Activated CD8-positive, alpha-beta T cell treated with anti-CD3 and anti-CD28 coated beads, Interleukin-2, amount 10 ng/mL, durations not matched to agents 7 days and 5 days (primary cell): Measurements from ENCODE around the gene OR12D1. TPM values are rescaled to one million over a fixed set of nuclear protein-coding genes. Genes with fewer than 3 reads are reported as not detected.

Experiments
- ATAC-seq: fragments of 150-1000 bp; cut with Tn5 transposase; one replicate; pipeline ENCODE4 v1.10.0; 2021; ENCODE audit warnings: moderate library complexity
- CTCF ChIA-PET: fragments of 350-600 bp; sonication (Branson Sonifier 250); formaldehyde crosslinking; loops from one replicate; lab custom pipeline; 2021; ENCODE audit warnings: antibody characterized with exemption; lab: Charles Lee
- POLR2A ChIA-PET: fragments of 350-600 bp; sonication (Branson Sonifier 250); formaldehyde crosslinking; loops from one replicate; lab custom pipeline; 2021; ENCODE audit warnings: antibody characterized with exemption; lab: Charles Lee
- DNase-seq: peaks from one replicate; pipeline ENCODE4 v3.0.0-alpha.2; 2020
- H3K27ac Mint-ChIP-seq: one replicate; pipeline ENCODE4 v1.8.0; 2021; ENCODE audit warnings: mild to moderate bottlenecking, mixed read lengths
- H3K27me3 Mint-ChIP-seq: one replicate; pipeline ENCODE4 v1.8.0; 2021; ENCODE audit warnings: low read depth, mixed read lengths
- H3K36me3 Mint-ChIP-seq: one replicate; pipeline ENCODE4 v1.8.0; 2021; ENCODE audit warnings: low read depth, mixed read lengths
- H3K4me1 Mint-ChIP-seq: one replicate; pipeline ENCODE4 v1.8.0; 2021; ENCODE audit warnings: low read depth, mixed read lengths
- H3K4me3 Mint-ChIP-seq: one replicate; pipeline ENCODE4 v1.8.0; 2021; ENCODE audit warnings: mild to moderate bottlenecking, mixed read lengths
- H3K9me3 Mint-ChIP-seq: one replicate; pipeline ENCODE4 v1.8.0; 2022; ENCODE audit warnings: mixed read lengths; ENCODE audit not compliant: insufficient read depth
- total RNA-seq, 2 experiments: library from RNA; stranded (reverse); gene quantifications; one replicate each; pipeline ENCODE4 v1.2.3, GENCODE V29; 2021

OR12D1 gene
- not detected for total RNA-seq

GRCh38 chr6:29414588-29414987 lies at the start of gene OR12D1:
OR12D1 (plus strand) TSS chr6:29414928.
- Mint-ChIP-seq H3K27ac (no peak within 1 kb of the TSS), H3K36me3 (no peaks in the 10 kb centered on the region), H3K9me3 (peaks cover 5% of the 10 kb centered on the region), H3K4me1 (no peaks in the 10 kb centered on the region), H3K27me3 (peaks cover 32% of the 10 kb centered on the region), H3K4me3 (no peak within 1 kb of the TSS)
- ChIA-PET CTCF (no interaction called here), POLR2A (no interaction called here)
- no peak for ATAC-seq
- no peak for DNase-seq

GRCh38 chr6:29368765-29369164 lies 46.0 kb upstream of the OR12D1 start, which contains the start of gene OR5V1:
OR5V1 (minus strand) TSS chr6:29368865; CDS start chr6:29356195, 12,670 bp downstream.
- POLR2A ChIA-PET, result no interaction called here
- Mint-ChIP-seq H3K27ac (no peak within 1 kb of the TSS), H3K36me3 (no peaks in the 10 kb centered on the region), H3K4me3 (no peak within 1 kb of the TSS), H3K9me3 (no peaks in the 10 kb centered on the region), H3K4me1 (no peaks in the 10 kb centered on the region), H3K27me3 (peaks cover 13% of the 10 kb centered on the region)
- CTCF ChIA-PET, result no interaction called here
- DNase-seq (no peak), ATAC-seq (no peak)

- Mint-ChIP-seq H3K4me1 (no peaks in the 10 kb centered on the region), H3K27me3 (peaks cover 2% of the 10 kb centered on the region), H3K27ac (no peak within 1 kb of the TSS), H3K4me3 (no peak within 1 kb of the TSS), H3K36me3 (no peaks in the 10 kb centered on the region), H3K9me3 (no peaks in the 10 kb centered on the region)
- ChIA-PET POLR2A (interaction anchor here (0.6 kb wide), 1 partner anchor 1369 kb away, joined by 4 read pairs; no protein-coding TSS in a partner anchor), CTCF (interaction anchor here (1.4 to 1.8 kb wide), 2 partner anchors 8 to 275 kb away, joined by 4 to 5 read pairs; no protein-coding TSS in a partner anchor)
- DNase-seq (no peak), ATAC-seq (no peak)
Measured at GRCh38 chr6:29375191-29375590, 39.5 kb upstream of the OR12D1 start, which contains the start of gene OR12D3. OR12D3 (minus strand) TSS chr6:29375291; CDS start chr6:29375287, 4 bp downstream.

- ATAC-seq, result no peak
- Mint-ChIP-seq H3K27ac (no peak overlapping the region), H3K27me3 (peaks cover 3% of the 10 kb centered on the region), H3K4me3 (no peak overlapping the region), H3K9me3 (no peaks in the 10 kb centered on the region), H3K36me3 (no peaks in the 10 kb centered on the region), H3K4me1 (no peaks in the 10 kb centered on the region)
- ChIA-PET CTCF (interaction anchor here (1.8 kb wide), 1 partner anchor 9 kb away, joined by 4 read pairs; no protein-coding TSS in a partner anchor), POLR2A (no interaction called here)
- no peak for DNase-seq
Measured at GRCh38 chr6:29376003-29376402, 38.7 kb upstream of the OR12D1 start.

- no peak overlapping the region for H3K4me3 Mint-ChIP-seq
- peaks cover 7% of the 10 kb centered on the region for H3K27me3 Mint-ChIP-seq
- POLR2A ChIA-PET, result no interaction called here
- H3K9me3 Mint-ChIP-seq, result no peaks in the 10 kb centered on the region
- ATAC-seq, result no peak
- no peak for DNase-seq
- no peaks in the 10 kb centered on the region for H3K4me1 Mint-ChIP-seq
- no peaks in the 10 kb centered on the region for H3K36me3 Mint-ChIP-seq
- H3K27ac Mint-ChIP-seq, result no peak overlapping the region
- CTCF ChIA-PET, result no interaction called here
Measured at GRCh38 chr6:29388533-29388932, 26.2 kb upstream of the OR12D1 start.

GRCh38 chr6:29395331-29395730 lies 19.4 kb upstream of the OR12D1 start, which contains the start of gene OR12D2:
OR12D2 (plus strand) TSS chr6:29395631; CDS start chr6:29396700, 1,069 bp downstream.
- H3K27me3 Mint-ChIP-seq, result peaks cover 18% of the 10 kb centered on the region
- ATAC-seq, result no peak
- no peak within 1 kb of the TSS for H3K27ac Mint-ChIP-seq
- no peak within 1 kb of the TSS for H3K4me3 Mint-ChIP-seq
- H3K4me1 Mint-ChIP-seq, result no peaks in the 10 kb centered on the region
- H3K36me3 Mint-ChIP-seq, result no peaks in the 10 kb centered on the region
- CTCF ChIA-PET, result no interaction called here
- POLR2A ChIA-PET, result no interaction called here
- no peaks in the 10 kb centered on the region for H3K9me3 Mint-ChIP-seq
- no peak for DNase-seq

- Mint-ChIP-seq H3K27me3 (peaks cover 23% of the 10 kb centered on the region), H3K36me3 (no peaks in the 10 kb centered on the region), H3K27ac (no peak overlapping the region), H3K4me1 (no peaks in the 10 kb centered on the region), H3K4me3 (no peak overlapping the region), H3K9me3 (no peaks in the 10 kb centered on the region)
- no peak for ATAC-seq
- no peak for DNase-seq
- POLR2A ChIA-PET, result no interaction called here
- CTCF ChIA-PET, result no interaction called here
Measured at GRCh38 chr6:29399525-29399924, 15.2 kb upstream of the OR12D1 start.

GRCh38 chr6:29403801-29404200 lies 10.9 kb upstream of the OR12D1 start:
- DNase-seq (no peak), ATAC-seq (no peak)

GRCh38 chr6:29419516-29419915 lies 4.8 kb downstream of the OR12D1 start:
- no peak for DNase-seq
- Mint-ChIP-seq H3K27me3 (peaks cover 20% of the 10 kb centered on the region), H3K36me3 (no peaks in the 10 kb centered on the region), H3K27ac (no peak overlapping the region), H3K9me3 (no peaks in the 10 kb centered on the region), H3K4me3 (no peak overlapping the region), H3K4me1 (no peaks in the 10 kb centered on the region)
- ChIA-PET CTCF (no interaction called here), POLR2A (no interaction called here)
- ATAC-seq, result no peak

More at GRCh38 chr6:29403801-29404200, 10.9 kb upstream of the OR12D1 start:
- H3K4me1 Mint-ChIP-seq, result no peaks in the 10 kb centered on the region
- no peak overlapping the region for H3K27ac Mint-ChIP-seq
- H3K36me3 Mint-ChIP-seq, result no peaks in the 10 kb centered on the region
- CTCF ChIA-PET, result no interaction called here
- no peak overlapping the region for H3K4me3 Mint-ChIP-seq
- H3K9me3 Mint-ChIP-seq, result no peaks in the 10 kb centered on the region
- H3K27me3 Mint-ChIP-seq, result peaks cover 16% of the 10 kb centered on the region
- POLR2A ChIA-PET, result no interaction called here

- POLR2A ChIA-PET, result no interaction called here
- no peaks in the 10 kb centered on the region for H3K9me3 Mint-ChIP-seq
- H3K27ac Mint-ChIP-seq, result no peak overlapping the region
- H3K36me3 Mint-ChIP-seq, result no peaks in the 10 kb centered on the region
- H3K4me3 Mint-ChIP-seq, result no peak overlapping the region
- no peaks in the 10 kb centered on the region for H3K4me1 Mint-ChIP-seq
- DNase-seq (no peak), ATAC-seq (no peak)
- peaks cover 11% of the 10 kb centered on the region for H3K27me3 Mint-ChIP-seq
- CTCF ChIA-PET, result no interaction called here
Measured at GRCh38 chr6:29424168-29424567, 9.4 kb downstream of the OR12D1 start.

GRCh38 chr6:29424575-29424974 lies 9.8 kb downstream of the OR12D1 start:
- POLR2A ChIA-PET, result no interaction called here
- no peak for ATAC-seq

GRCh38 chr6:29425075-29425474 lies 10.3 kb downstream of the OR12D1 start:
- no peak for ATAC-seq
- no peak overlapping the region for H3K27ac Mint-ChIP-seq
- H3K9me3 Mint-ChIP-seq, result no peaks in the 10 kb centered on the region
- peaks cover 14% of the 10 kb centered on the region for H3K27me3 Mint-ChIP-seq
- H3K4me3 Mint-ChIP-seq, result no peak overlapping the region
- H3K4me1 Mint-ChIP-seq, result no peaks in the 10 kb centered on the region
- H3K36me3 Mint-ChIP-seq, result no peaks in the 10 kb centered on the region
- ChIA-PET POLR2A (no interaction called here), CTCF (no interaction called here)
- no peak for DNase-seq

More at GRCh38 chr6:29424575-29424974, 9.8 kb downstream of the OR12D1 start:
- Mint-ChIP-seq H3K36me3 (no peaks in the 10 kb centered on the region), H3K4me1 (no peaks in the 10 kb centered on the region), H3K4me3 (no peak overlapping the region), H3K9me3 (no peaks in the 10 kb centered on the region), H3K27ac (no peak overlapping the region), H3K27me3 (peaks cover 14% of the 10 kb centered on the region)
- no peak for DNase-seq
- CTCF ChIA-PET, result no interaction called here

- peaks cover 16% of the 10 kb centered on the region for H3K27me3 Mint-ChIP-seq
- H3K27ac Mint-ChIP-seq, result no peak overlapping the region
- POLR2A ChIA-PET, result no interaction called here
- DNase-seq (no peak), ATAC-seq (no peak)
- CTCF ChIA-PET, result no interaction called here
- H3K4me1 Mint-ChIP-seq, result no peaks in the 10 kb centered on the region
- no peak overlapping the region for H3K4me3 Mint-ChIP-seq
- no peaks in the 10 kb centered on the region for H3K36me3 Mint-ChIP-seq
- H3K9me3 Mint-ChIP-seq, result no peaks in the 10 kb centered on the region
Measured at GRCh38 chr6:29426654-29427053, 11.9 kb downstream of the OR12D1 start.
